ENCODE measurements around the gene MCRIP1.
"Not testable (repeated sequence)": the region's sequence is repeated elsewhere in the genome, so short reads cannot be mapped to it uniquely, and the experiment has no call there.

The MCRIP1 gene

DNA sequence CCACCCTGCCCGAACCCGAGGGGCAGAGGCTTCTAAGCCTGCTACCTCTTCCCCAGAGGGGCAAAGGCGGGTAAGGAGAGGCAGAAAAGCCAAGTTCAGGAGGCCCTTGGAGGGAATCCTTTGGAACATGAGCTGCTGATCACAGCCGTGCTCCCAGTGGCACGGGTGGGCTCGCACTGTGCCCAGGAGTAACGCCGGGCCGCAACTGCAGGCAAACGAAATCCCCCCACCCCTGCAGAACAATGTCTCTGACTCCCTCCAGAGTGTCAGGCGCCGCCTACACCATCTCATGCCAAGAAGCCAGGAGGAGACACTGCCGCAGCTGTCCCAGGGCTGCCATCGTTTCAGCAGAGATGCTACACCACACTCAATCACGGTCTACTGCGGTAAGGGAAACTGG, 18.3 kb upstream of the MCRIP1 start:
- no peak overlapping the region for H3K27ac Mint-ChIP-seq

GRCh38 chr17:81849457-81849856, 16.4 kb upstream of the MCRIP1 start:
- no peak overlapping the region for H3K4me3 Mint-ChIP-seq
- peaks cover 3% of the 10 kb centered on the region for H3K4me1 Mint-ChIP-seq (ENCODE audit: low read depth)
- peaks cover 90% of the 10 kb centered on the region for H3K36me3 Mint-ChIP-seq (ENCODE audit: low read depth)

More for the DNA sequence above, 18.3 kb upstream of the MCRIP1 start:
- no peak for DNase-seq
- Mint-ChIP-seq H3K36me3 (ENCODE audit: low read depth) (peaks cover 90% of the 10 kb centered on the region), H3K4me1 (ENCODE audit: low read depth) (peaks cover 10% of the 10 kb centered on the region), H3K9me3 (no peaks in the 10 kb centered on the region), H3K4me3 (no peak overlapping the region), H3K27me3 (no peaks in the 10 kb centered on the region)

DNA sequence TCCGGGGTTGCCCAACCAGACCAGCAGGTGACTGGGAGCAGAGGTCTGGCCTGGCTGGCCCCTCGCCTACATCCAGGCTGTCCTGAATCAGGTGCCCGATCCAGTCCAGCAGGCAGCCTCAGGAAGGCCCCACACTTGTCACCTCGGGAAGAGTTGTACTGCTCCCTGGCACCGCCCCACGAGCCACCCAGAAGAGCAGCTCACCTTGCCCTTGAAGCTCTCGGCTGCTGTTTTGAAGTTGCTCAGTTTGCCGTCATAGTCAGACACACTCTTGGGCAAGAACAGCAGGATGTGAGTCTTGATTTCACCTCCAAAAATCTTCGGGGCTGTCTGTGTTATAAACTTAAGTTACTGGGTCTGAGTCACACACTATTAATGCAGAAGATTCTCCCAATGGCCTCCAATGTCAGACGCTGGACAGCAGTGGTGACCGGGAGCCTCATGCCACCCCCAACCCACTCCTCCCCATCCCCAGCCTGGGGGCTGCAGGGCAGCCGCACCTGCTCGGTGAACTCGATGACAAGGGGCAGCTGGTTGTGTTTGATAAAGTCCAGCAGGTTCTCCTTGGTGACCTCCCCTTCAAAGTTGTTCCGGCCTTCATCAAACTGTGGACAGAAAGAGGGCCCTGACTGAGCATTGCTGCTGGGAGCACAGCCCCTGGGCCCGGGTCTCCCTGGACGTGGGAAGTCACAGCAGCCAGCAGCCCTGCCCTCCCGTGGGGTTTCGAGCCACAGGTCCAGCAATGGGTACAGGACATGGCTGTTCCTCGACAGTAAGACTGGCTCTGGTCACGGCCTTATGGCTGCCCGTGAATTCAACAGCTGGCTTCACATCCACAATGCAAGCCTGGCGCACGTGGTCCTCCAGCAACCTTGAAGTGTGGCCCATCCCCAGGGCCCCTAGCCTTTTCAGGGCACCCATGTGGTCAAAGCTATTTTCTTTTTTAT, 13.9 kb upstream of the MCRIP1 start:
- Mint-ChIP-seq H3K9me3 (no peaks in the 10 kb centered on the region), H3K36me3 (ENCODE audit: low read depth) (peaks cover 90% of the 10 kb centered on the region), H3K27me3 (no peaks in the 10 kb centered on the region), H3K4me1 (ENCODE audit: low read depth) (no peaks in the 10 kb centered on the region), H3K27ac (no peak overlapping the region), H3K4me3 (no peak overlapping the region)
- DNase-seq: no peak

More at GRCh38 chr17:81849457-81849856, 16.4 kb upstream of the MCRIP1 start:
- no peaks in the 10 kb centered on the region for H3K27me3 Mint-ChIP-seq
- no peaks in the 10 kb centered on the region for H3K9me3 Mint-ChIP-seq
- DNase-seq: no peak
- H3K27ac Mint-ChIP-seq: no peak overlapping the region

DNA sequence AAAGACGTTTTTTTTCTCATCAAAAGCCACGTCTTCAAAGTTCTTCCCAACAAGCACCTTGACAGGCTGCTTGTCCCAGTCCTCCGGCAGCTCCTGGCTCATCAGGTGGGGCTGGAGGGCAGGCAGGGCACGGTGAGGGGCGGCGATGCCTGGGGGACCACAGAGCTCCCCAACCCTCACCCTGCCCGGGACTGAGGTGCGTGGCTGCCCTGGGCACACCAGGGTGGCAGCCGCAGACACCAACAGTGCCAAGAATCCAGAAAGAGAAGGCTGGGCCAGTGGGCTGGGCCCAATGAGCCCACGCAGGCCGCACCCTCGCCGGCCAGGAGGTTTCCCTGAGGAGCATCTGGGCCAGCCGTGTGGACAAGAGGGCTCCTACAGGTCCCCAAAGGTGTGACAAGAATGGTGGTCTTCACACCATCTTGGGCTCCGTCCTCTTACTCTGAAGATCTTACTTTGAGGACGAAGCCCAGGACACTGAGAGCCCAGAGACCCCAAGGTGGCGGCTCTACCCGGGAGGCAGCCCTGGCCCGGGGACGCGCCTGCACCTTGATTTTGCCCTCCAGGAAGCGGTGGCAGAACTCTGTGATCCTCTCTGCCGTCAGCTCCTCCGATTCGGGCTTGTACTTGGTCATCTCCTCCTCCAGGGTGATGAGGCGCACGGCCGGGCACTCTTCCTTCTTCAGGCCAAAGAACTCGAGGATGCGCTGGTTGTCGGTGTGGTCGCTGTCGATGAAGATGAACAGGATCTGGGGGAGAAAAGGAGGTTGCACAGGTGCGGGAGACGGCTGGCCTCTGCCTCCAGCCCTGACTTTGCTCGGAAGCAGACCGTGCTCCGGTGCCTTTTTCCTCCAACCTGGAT, 13.0 kb upstream of the MCRIP1 start:
- DNase-seq: no peak
- Mint-ChIP-seq H3K9me3 (no peaks in the 10 kb centered on the region), H3K4me3 (no peak overlapping the region), H3K27ac (no peak overlapping the region), H3K36me3 (ENCODE audit: low read depth) (peaks cover 84% of the 10 kb centered on the region), H3K27me3 (no peaks in the 10 kb centered on the region), H3K4me1 (ENCODE audit: low read depth) (no peaks in the 10 kb centered on the region)

DNA sequence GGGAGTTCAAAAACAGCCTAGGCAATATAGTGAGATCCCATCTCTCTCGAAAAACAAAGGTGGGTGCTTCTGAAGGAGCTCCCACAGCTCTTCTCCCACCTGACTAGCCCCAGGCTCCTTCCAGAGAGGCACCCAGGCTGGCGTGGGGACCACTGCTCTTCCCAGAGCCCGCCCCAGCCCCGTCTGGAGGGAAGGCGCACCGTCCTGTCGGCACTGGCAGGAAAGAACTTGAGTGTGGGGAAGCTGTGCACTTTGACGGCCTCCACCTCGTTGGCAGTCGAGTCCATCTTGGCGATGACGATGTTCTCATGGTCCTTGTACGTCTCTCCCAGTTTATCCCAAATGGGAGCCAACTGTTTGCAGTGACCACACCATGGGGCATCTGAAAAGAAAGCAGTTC, 12.3 kb upstream of the MCRIP1 start:
- Mint-ChIP-seq H3K4me1 (ENCODE audit: low read depth) (no peaks in the 10 kb centered on the region), H3K27me3 (no peaks in the 10 kb centered on the region), H3K36me3 (ENCODE audit: low read depth) (peaks cover 76% of the 10 kb centered on the region), H3K4me3 (no peak overlapping the region), H3K27ac (no peak overlapping the region), H3K9me3 (no peaks in the 10 kb centered on the region)
- no peak for DNase-seq

DNA sequence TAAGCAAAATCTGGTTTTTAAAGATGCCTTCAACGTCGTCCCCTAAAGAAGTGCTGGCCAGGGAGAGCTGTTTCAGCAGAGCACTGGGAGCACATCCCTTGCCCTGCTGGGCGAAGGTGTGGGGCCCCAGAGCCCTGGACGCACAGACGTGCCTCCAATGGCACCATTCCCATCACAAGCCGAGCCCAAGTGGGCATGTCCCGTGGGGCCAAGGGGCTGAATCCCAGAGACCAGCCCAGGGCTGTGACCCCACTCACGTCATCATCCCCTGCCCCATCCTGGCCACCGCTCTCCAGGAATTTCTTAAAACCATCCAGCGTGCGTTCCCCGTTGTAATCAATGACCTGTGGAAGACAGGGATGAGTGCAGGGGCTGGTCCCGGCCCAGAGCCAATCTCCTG, 11.8 kb upstream of the MCRIP1 start:
- no peak for DNase-seq
- H3K36me3 Mint-ChIP-seq (ENCODE audit: low read depth): peaks cover 73% of the 10 kb centered on the region
- no peaks in the 10 kb centered on the region for H3K4me1 Mint-ChIP-seq (ENCODE audit: low read depth)
- H3K27ac Mint-ChIP-seq: no peak overlapping the region
- H3K27me3 Mint-ChIP-seq: no peaks in the 10 kb centered on the region
- H3K4me3 Mint-ChIP-seq: no peak overlapping the region
- no peaks in the 10 kb centered on the region for H3K9me3 Mint-ChIP-seq

DNA sequence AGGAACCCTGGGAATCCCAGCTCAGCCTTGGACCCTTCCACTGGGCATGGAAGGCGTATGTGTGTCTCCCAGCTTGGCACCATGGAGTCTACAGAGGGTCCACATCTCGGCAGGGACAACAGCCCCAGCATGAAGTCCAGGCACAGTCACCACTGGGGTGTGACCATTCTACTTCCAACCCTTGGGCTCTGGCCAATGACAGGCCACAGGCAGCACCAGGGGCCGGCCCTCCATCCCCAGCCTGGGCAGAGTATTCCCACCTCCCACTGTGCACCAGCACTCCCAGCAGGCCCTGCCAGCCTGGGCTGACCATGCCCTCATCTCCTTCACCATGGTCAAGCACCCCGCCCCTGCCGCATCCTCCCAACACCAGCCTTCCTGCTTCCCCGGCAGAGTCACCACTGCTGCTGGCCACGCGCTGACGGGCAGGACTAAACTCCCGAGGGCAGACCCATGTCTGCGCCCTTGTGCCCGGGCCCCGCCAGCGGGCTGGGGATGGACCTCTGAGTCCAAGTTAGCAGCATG, 11.3 kb upstream of the MCRIP1 start:
- Mint-ChIP-seq H3K27ac (no peak overlapping the region), H3K9me3 (no peaks in the 10 kb centered on the region), H3K4me1 (ENCODE audit: low read depth) (no peaks in the 10 kb centered on the region), H3K36me3 (ENCODE audit: low read depth) (peaks cover 70% of the 10 kb centered on the region), H3K4me3 (no peak overlapping the region), H3K27me3 (no peaks in the 10 kb centered on the region)
- DNase-seq: no peak

GRCh38 chr17:81843713-81844326, 10.7 kb upstream of the MCRIP1 start:
- H3K27ac Mint-ChIP-seq: no peak overlapping the region
- no peak for DNase-seq
- no peaks in the 10 kb centered on the region for H3K9me3 Mint-ChIP-seq
- no peaks in the 10 kb centered on the region for H3K4me1 Mint-ChIP-seq (ENCODE audit: low read depth)
- H3K36me3 Mint-ChIP-seq (ENCODE audit: low read depth): peaks cover 66% of the 10 kb centered on the region
- H3K27me3 Mint-ChIP-seq: no peaks in the 10 kb centered on the region
- no peak overlapping the region for H3K4me3 Mint-ChIP-seq

DNA sequence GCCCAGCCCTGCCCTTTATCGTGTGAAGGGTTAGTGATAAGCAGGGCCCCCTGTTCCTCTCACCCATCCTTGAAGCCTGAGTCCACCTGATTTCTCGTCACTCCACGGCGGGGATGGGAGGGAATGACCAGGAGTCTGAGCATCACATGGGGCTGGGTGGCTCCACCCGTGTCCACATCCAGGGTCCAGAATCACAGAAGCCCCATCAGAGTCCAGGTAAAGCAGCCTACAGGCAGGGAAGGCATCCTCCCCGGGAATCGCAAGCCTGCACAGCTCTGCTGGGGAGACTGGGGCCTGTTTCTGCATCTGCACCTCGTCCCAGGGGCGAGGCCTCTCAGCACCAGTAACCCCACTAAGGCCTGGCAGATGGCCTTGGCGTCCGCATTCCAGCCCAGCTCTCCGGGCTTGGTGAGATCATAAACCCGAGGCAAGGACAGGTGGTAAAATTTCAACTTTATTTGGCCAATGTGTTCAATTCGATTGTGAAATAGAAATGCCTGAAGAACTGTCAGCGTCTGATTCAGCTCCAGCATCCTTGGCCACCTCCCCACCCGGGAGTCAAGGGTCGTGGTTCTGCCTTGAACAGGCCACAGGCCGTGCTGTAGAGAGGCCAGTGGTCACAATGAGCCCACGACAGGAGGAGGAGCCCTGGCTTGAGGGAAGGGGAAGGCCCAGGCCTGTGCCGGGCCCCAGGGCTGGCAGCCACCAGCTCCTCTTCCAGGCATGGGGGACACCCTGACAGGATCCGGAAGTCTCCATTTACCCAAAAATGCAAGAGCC, 9.8 kb upstream of the MCRIP1 start:
- no peak for DNase-seq
- Mint-ChIP-seq H3K36me3 (ENCODE audit: low read depth) (peaks cover 62% of the 10 kb centered on the region), H3K4me3 (peak overlapping the region; percentile 6), H3K27me3 (no peaks in the 10 kb centered on the region), H3K9me3 (no peaks in the 10 kb centered on the region), H3K27ac (no peak overlapping the region), H3K4me1 (ENCODE audit: low read depth) (no peaks in the 10 kb centered on the region)

DNA sequence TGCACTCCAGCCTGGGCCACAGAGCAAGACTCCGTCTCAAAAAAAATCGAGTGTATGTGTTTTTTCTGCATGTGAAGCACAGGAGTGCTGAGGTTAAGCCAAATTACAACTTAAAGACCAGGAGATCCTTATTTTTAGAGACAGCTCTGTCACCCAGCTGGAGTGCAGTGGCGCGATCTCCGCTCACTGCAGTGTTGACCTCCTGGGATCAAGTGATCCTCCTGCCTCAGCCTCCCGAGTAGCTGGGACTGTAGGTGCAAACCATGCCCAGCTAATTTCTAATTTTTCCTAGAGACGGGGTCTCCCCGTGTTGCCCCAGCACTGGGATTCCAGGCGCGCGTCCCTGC, 9.3 kb upstream of the MCRIP1 start:
- Mint-ChIP-seq H3K4me1 (ENCODE audit: low read depth) (no peaks in the 10 kb centered on the region), H3K4me3 (peak overlapping the region; percentile 6), H3K27me3 (no peaks in the 10 kb centered on the region), H3K36me3 (ENCODE audit: low read depth) (peaks cover 56% of the 10 kb centered on the region), H3K27ac (no peak overlapping the region), H3K9me3 (no peaks in the 10 kb centered on the region)
- DNase-seq: no peak

DNA sequence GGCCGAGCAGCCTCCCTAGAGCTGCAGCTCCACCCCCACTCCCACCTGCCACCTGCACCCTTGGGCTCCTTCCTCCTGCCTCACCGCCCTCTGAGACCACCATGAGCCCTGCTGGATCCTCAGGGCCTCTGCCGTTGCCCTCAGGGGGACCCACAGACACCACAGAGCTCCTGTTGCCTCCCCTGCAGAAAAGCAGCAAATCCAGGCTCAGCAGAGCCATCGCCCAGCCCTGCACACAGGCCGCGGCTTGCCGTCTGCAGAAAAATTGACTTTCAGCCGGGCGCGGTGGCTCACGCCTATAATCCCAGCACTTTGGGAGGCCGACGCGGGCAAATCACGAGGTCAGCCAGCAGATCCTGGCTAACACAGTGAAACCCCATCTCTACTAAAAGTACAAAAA, 8.8 kb upstream of the MCRIP1 start:
- DNase-seq: no peak
- Mint-ChIP-seq H3K9me3 (no peaks in the 10 kb centered on the region), H3K27ac (no peak overlapping the region), H3K36me3 (ENCODE audit: low read depth) (peaks cover 51% of the 10 kb centered on the region), H3K4me1 (ENCODE audit: low read depth) (no peaks in the 10 kb centered on the region), H3K27me3 (no peaks in the 10 kb centered on the region), H3K4me3 (no peak overlapping the region)

DNA sequence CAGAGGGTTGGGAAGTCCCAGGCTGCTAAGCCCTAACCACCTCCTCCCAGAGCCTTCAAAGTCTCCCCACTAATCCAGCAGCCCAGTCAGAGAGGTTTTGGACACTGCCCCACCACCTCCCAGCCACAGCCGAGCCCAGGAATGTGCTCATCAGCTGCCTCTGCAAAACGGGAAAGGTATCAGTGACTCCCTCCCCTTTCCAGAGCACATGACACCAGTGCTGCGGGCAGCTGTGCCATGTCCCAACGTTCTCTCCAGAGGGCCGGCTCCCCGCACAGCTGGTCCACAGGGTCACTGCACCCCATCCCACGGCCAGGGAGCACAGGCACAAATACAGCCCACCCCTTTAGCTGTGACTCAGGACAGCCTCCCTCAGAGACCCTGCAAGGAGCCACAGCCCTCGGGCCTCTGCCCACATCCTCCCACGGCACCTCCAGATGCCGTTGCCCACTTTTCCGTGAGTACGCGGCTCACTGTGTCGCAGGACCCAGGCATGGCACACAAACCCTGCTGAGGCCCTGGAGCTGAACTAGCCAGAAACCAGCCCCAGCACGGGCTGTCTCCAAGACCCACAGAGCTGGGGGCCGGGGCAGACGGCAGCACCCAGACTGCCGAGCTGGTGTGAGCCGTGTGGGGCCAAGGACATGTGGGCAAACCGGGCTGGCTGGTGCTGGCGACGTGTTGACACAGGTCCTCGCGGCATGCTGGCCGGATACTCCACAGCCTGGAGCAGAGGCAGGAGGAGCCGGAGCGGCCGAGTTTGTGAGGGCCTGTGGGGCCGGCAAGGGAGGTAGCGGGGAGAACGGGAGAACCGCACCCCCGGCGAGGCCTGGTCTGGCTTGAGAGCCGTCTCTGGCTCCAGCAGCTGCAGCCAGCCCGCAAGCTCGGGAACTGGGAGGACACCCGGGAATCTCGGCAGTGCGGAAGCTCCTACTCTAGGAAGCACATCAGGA, 8.0 kb upstream of the MCRIP1 start:
- Mint-ChIP-seq H3K9me3 (no peaks in the 10 kb centered on the region), H3K4me1 (ENCODE audit: low read depth) (no peaks in the 10 kb centered on the region), H3K27me3 (no peaks in the 10 kb centered on the region), H3K27ac (no peak overlapping the region), H3K4me3 (no peak overlapping the region), H3K36me3 (ENCODE audit: low read depth) (peaks cover 44% of the 10 kb centered on the region)
- no peak for DNase-seq

DNA sequence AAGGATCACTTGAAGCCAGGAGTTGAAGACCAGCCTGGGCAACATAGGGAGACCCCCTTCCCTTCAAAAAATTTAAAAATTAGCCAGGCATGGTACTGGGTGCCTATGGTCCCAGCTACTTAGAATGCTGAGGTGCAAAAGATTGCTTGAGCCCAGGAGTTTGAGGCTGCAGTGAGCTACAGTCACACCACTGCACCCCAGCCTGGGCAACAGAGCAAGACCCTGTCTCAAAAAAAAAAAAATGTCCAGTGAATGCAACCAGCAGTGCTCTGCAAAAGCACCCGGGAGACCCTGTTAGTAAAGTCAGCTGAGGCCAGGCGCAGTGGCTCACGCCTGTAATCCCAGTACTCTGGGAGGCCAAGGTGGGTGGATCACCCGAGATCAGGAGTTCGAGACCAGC, 7.0 kb upstream of the MCRIP1 start:
- H3K36me3 Mint-ChIP-seq (ENCODE audit: low read depth): peaks cover 37% of the 10 kb centered on the region
- not testable (repeated sequence) for H3K27ac Mint-ChIP-seq; H3K4me3 Mint-ChIP-seq; DNase-seq; H3K4me1 Mint-ChIP-seq (ENCODE audit: low read depth); H3K9me3 Mint-ChIP-seq; H3K27me3 Mint-ChIP-seq
